Measurements from ENCODE around the gene VPS13D. TPM values are rescaled to one million over a fixed set of nuclear protein-coding genes. Genes with fewer than 3 reads are reported as not detected.
A peak's percentile ranks its signal among the peaks of the same experiment; 100 is the strongest.

Gene VPS13D
- total RNA-seq, 1 donor from 2014 or later: 77.8 TPM

- H3K27ac Mint-ChIP-seq: peak overlapping the region; percentile 87
Observed at GRCh38 chr1:12503709-12504108, 273.9 kb downstream of the VPS13D start.

GRCh38 chr1:12504601-12505000 lies 274.8 kb downstream of the VPS13D start:
- peaks cover 46% of the 10 kb centered on the region for H3K4me1 Mint-ChIP-seq
- no peaks in the 10 kb centered on the region for H3K9me3 Mint-ChIP-seq
- peaks cover 36% of the 10 kb centered on the region for H3K36me3 Mint-ChIP-seq
- H3K4me3 Mint-ChIP-seq: no peak overlapping the region
- no peaks in the 10 kb centered on the region for H3K27me3 Mint-ChIP-seq (ENCODE audit: low read depth)
- peak overlapping the region; percentile 80 for H3K27ac Mint-ChIP-seq
- DNase-seq (ENCODE audit: low spot score in 2 of 2, unreplicated experiment in 2 of 2): no peak
- no peak for TF ChIP-seq CTCF (IDR thresholded peaks at IDR 0.05; ENCODE audit: unreplicated experiment)

More at GRCh38 chr1:12503709-12504108, 273.9 kb downstream of the VPS13D start:
- no peak for DNase-seq (ENCODE audit: low spot score in 2 of 2, unreplicated experiment in 2 of 2)
- Mint-ChIP-seq H3K4me1 (peaks cover 47% of the 10 kb centered on the region), H3K4me3 (no peak overlapping the region), H3K9me3 (no peaks in the 10 kb centered on the region), H3K27me3 (ENCODE audit: low read depth) (no peaks in the 10 kb centered on the region), H3K36me3 (peaks cover 39% of the 10 kb centered on the region)
- TF ChIP-seq CTCF (IDR thresholded peaks at IDR 0.05; ENCODE audit: unreplicated experiment): no peak

- no peak for TF ChIP-seq CTCF (IDR thresholded peaks at IDR 0.05; ENCODE audit: unreplicated experiment)
- peak overlapping the region; percentile 79 for H3K27ac Mint-ChIP-seq
Observed at GRCh38 chr1:12505231-12505630, 275.4 kb downstream of the VPS13D start.

GRCh38 chr1:12505639-12506280 lies 275.9 kb downstream of the VPS13D start:
- DNase-seq (ENCODE audit: low spot score in 2 of 2, unreplicated experiment in 2 of 2): no peak
- TF ChIP-seq CTCF (IDR thresholded peaks at IDR 0.05; ENCODE audit: unreplicated experiment): no peak
- Mint-ChIP-seq H3K27ac (peak overlapping the region; percentile 71), H3K9me3 (no peaks in the 10 kb centered on the region), H3K4me3 (no peak overlapping the region), H3K27me3 (ENCODE audit: low read depth) (no peaks in the 10 kb centered on the region), H3K36me3 (peaks cover 40% of the 10 kb centered on the region), H3K4me1 (peaks cover 51% of the 10 kb centered on the region)

More at GRCh38 chr1:12505231-12505630, 275.4 kb downstream of the VPS13D start:
- Mint-ChIP-seq H3K4me1 (peaks cover 46% of the 10 kb centered on the region), H3K4me3 (no peak overlapping the region), H3K36me3 (peaks cover 40% of the 10 kb centered on the region), H3K9me3 (no peaks in the 10 kb centered on the region), H3K27me3 (ENCODE audit: low read depth) (no peaks in the 10 kb centered on the region)
- no peak for DNase-seq (ENCODE audit: low spot score in 2 of 2, unreplicated experiment in 2 of 2)

- TF ChIP-seq CTCF (IDR thresholded peaks at IDR 0.05; ENCODE audit: unreplicated experiment): no peak
- H3K36me3 Mint-ChIP-seq: peaks cover 40% of the 10 kb centered on the region
- no peaks in the 10 kb centered on the region for H3K27me3 Mint-ChIP-seq (ENCODE audit: low read depth)
- no peak overlapping the region for H3K4me3 Mint-ChIP-seq
- H3K4me1 Mint-ChIP-seq: peaks cover 53% of the 10 kb centered on the region
- no peaks in the 10 kb centered on the region for H3K9me3 Mint-ChIP-seq
- no peak for DNase-seq (ENCODE audit: low spot score in 2 of 2, unreplicated experiment in 2 of 2)
- H3K27ac Mint-ChIP-seq: peak overlapping the region; percentile 71
Observed at GRCh38 chr1:12506281-12507280, 276.8 kb downstream of the VPS13D start.

Data from mesothelial cell of epicardium (in vitro differentiated cells).